GM18858 (cell line): ENCODE results near the gene EPHA2.

ENCODE experiments used
- ATAC-seq: cut with Tn5 transposase; IDR thresholded peaks from one replicate; pipeline ENCODE4 v1.9.1; 2021; ENCODE audit not compliant: unreplicated experiment

EPHA2 gene

GRCh38 chr1:16076031-16076864 lies 79.6 kb downstream of the EPHA2 start:
- no peak for ATAC-seq

GRCh38 chr1:16075337-16076030 lies 80.4 kb downstream of the EPHA2 start:
- no peak for ATAC-seq
